Thoracic aorta (tissue), 2 donors: ENCODE data around the gene SUCLA2. TPM values are rescaled to one million over a fixed set of nuclear protein-coding genes. Genes with fewer than 3 reads are reported as not detected.

ENCODE experiments used
- ATAC-seq: fragments of 150-250 bp; one replicate; pipeline ENCODE4 v1.8.0; 2017; ENCODE audit warnings: low read depth; ENCODE audit not compliant: insufficient number of reproducible peaks, low FRiP score
- DNase-seq: peaks from one replicate; pipeline ENCODE4 v3.0.0-alpha.2; 2020; ENCODE audit warnings: low spot score
- H3K27ac ChIP-seq, 2 donors: fragments of 200-600 bp; sonication (generic); 1 replicate in 1 of 2; 2 replicates in 1 of 2; pipeline ENCODE4 v1.5.1; 2016; ENCODE audit warnings: mild to moderate bottlenecking in 2 of 2, moderate library complexity in 2 of 2
- H3K27me3 ChIP-seq: fragments of 200-600 bp; sonication (generic); replicated peaks from 2 replicates; pipeline ENCODE4 v1.6.0; 2016; ENCODE audit warnings: mild to moderate bottlenecking; ENCODE audit not compliant: insufficient read depth
- H3K36me3 ChIP-seq: fragments of 200-600 bp; sonication (generic); one replicate; pipeline ENCODE4 v1.5.1; 2016
- H3K4me1 ChIP-seq, 2 donors: fragments of 200-600 bp; sonication (generic); 1 replicate in 1 of 2; 2 replicates in 1 of 2; pipeline versions ENCODE4 v1.5.1 to v1.6.0; 2016; ENCODE audit warnings: low read depth in 2 of 2, mild to moderate bottlenecking in 1 of 2; ENCODE audit not compliant: control insufficient read depth in 1 of 2
- H3K4me3 ChIP-seq: fragments of 200-600 bp; sonication (generic); 2 replicates; pipeline ENCODE4 v1.5.1; 2016; ENCODE audit warnings: mild to moderate bottlenecking
- H3K9me3 ChIP-seq: fragments of 200-600 bp; sonication (generic); 2 replicates; pipeline ENCODE4 v1.5.1; 2016
- CTCF ChIP-seq: fragments of 200-600 bp; sonication (generic); IDR thresholded peaks from one replicate; pipeline ENCODE4 v1.5.1; 2019; ENCODE audit warnings: antibody characterized with exemption
- total RNA-seq, 2 donors: library from RNA; depleted of rRNA; stranded (reverse); fragments of >200 nt; gene quantifications; one replicate each; pipeline versions ENCODE4 v1.1.0 to v1.2.3, GENCODE V29; 2016

SUCLA2 gene
- total RNA-seq, 2 donors from 2014 or later: 34.8 to 87.1 TPM

GRCh38 chr13:47997384-47997783 is 3.7 kb downstream of the SUCLA2 start:
- DNase-seq (no peak), ATAC-seq (no peak)
- no peaks in the 10 kb centered on the region for H3K27me3 ChIP-seq
- no peak overlapping the region for H3K27ac ChIP-seq
- H3K4me3 ChIP-seq: no peak overlapping the region
- no peak for TF ChIP-seq CTCF
- peaks cover 5% of the 10 kb centered on the region for H3K36me3 ChIP-seq
- H3K9me3 ChIP-seq: no peaks in the 10 kb centered on the region
- peaks cover 8 to 30% of the 10 kb centered on the region in 2 donors for H3K4me1 ChIP-seq

GRCh38 chr13:47991859-47992258 is 9.2 kb downstream of the SUCLA2 start:
- H3K36me3 ChIP-seq: peaks cover 5% of the 10 kb centered on the region
- H3K4me1 ChIP-seq: no peaks in the 10 kb centered on the region
- TF ChIP-seq CTCF: no peak
- ATAC-seq (no peak), DNase-seq (no peak)
- no peaks in the 10 kb centered on the region for H3K9me3 ChIP-seq
- no peak overlapping the region for H3K27ac ChIP-seq
- no peaks in the 10 kb centered on the region for H3K27me3 ChIP-seq
- H3K4me3 ChIP-seq: no peak overlapping the region

- ATAC-seq (no peak), DNase-seq (no peak)
- Histone ChIP-seq H3K36me3 (peaks cover 5% of the 10 kb centered on the region), H3K9me3 (no peaks in the 10 kb centered on the region), H3K4me1 (no peaks in the 10 kb centered on the region), H3K27ac (no peak overlapping the region), H3K27me3 (no peaks in the 10 kb centered on the region), H3K4me3 (no peak overlapping the region)
- no peak for TF ChIP-seq CTCF
Observed at GRCh38 chr13:47990920-47991466, 10.1 kb downstream of the SUCLA2 start.

- H3K27ac ChIP-seq: no peak overlapping the region
- H3K27me3 ChIP-seq: no peaks in the 10 kb centered on the region
- no peaks in the 10 kb centered on the region for H3K4me1 ChIP-seq
- H3K36me3 ChIP-seq: peaks cover 5% of the 10 kb centered on the region
- no peaks in the 10 kb centered on the region for H3K9me3 ChIP-seq
- ATAC-seq (no peak), DNase-seq (no peak)
- TF ChIP-seq CTCF: no peak
- no peak overlapping the region for H3K4me3 ChIP-seq
Observed at GRCh38 chr13:47990427-47990826, 10.6 kb downstream of the SUCLA2 start.

GRCh38 chr13:47983070-47983469 is 18.0 kb downstream of the SUCLA2 start:
- no peaks in the 10 kb centered on the region for H3K4me1 ChIP-seq
- H3K27me3 ChIP-seq: no peaks in the 10 kb centered on the region
- DNase-seq (no peak), ATAC-seq (no peak)
- no peak for TF ChIP-seq CTCF
- H3K9me3 ChIP-seq: no peaks in the 10 kb centered on the region
- no peaks in the 10 kb centered on the region for H3K36me3 ChIP-seq
- no peak overlapping the region for H3K27ac ChIP-seq
- H3K4me3 ChIP-seq: no peak overlapping the region
